Activated T-cell treated with anti-CD3 and anti-CD28 coated beads, Interleukin-2, amount 50 U/mL, for 72 hours (primary cell): ENCODE results near the gene ANAPC13. TPM values are rescaled to one million over a fixed set of nuclear protein-coding genes. Genes with fewer than 3 reads are reported as not detected.

Source experiments
- ATAC-seq, 2 donors: fragments of 150-1000 bp; cut with Tn5 transposase; replicated peaks in 1 of 2; 2 replicates each; pipeline ENCODE4 v1.10.0; 2021; ENCODE audit warnings: moderate library complexity in 2 of 2, mild to moderate bottlenecking in 1 of 2
- DNase-seq, 2 donors: peaks; one replicate each; pipeline ENCODE4 v3.0.0; 2021 to 2022; ENCODE audit warnings: mixed read lengths in 1 of 2
- H3K27ac Mint-ChIP-seq: one replicate; pipeline ENCODE4 v1.8.0; 2022; ENCODE audit warnings: mild to moderate bottlenecking, moderate library complexity, mixed read lengths
- H3K27me3 Mint-ChIP-seq: one replicate; pipeline ENCODE4 v1.8.0; 2022; ENCODE audit warnings: low read depth, mixed read lengths
- H3K36me3 Mint-ChIP-seq, 2 donors: one replicate each; pipeline ENCODE4 v1.8.0; 2022; ENCODE audit warnings: mixed read lengths in 2 of 2, mild to moderate bottlenecking in 1 of 2; ENCODE audit not compliant: insufficient read depth in 2 of 2
- H3K4me1 Mint-ChIP-seq: one replicate; pipeline ENCODE4 v1.8.0; 2022; ENCODE audit warnings: low read depth, mixed read lengths
- H3K4me3 Mint-ChIP-seq, 2 donors: one replicate each; pipeline ENCODE4 v1.8.0; 2022; ENCODE audit warnings: mild to moderate bottlenecking in 2 of 2, mixed read lengths in 2 of 2, moderate library complexity in 2 of 2
- H3K9me3 Mint-ChIP-seq, 2 donors: one replicate each; pipeline ENCODE4 v1.8.0; 2022; ENCODE audit warnings: mixed read lengths in 2 of 2
- total RNA-seq, 2 donors: library from RNA; stranded (reverse); gene quantifications; one replicate each; pipeline ENCODE4 v1.2.3, GENCODE V29; 2022

ANAPC13 gene
- total RNA-seq, 2 donors from 2014 or later = 40.0 to 47.6 TPM

- Mint-ChIP-seq H3K4me3 (no peak overlapping the region), H3K27me3 (no peaks in the 10 kb centered on the region), H3K4me1 (peaks cover 9% of the 10 kb centered on the region), H3K36me3 (peaks cover 4 to 11% of the 10 kb centered on the region in 2 donors), H3K9me3 (no peaks in the 10 kb centered on the region), H3K27ac (no peak overlapping the region)
- no peak for DNase-seq
- no peak for ATAC-seq
These were observed 8.8 kb downstream of the ANAPC13 start for GRCh38 chr3:134477002-134477401.

GRCh38 chr3:134476306-134476705 lies 9.5 kb downstream of the ANAPC13 start:
- no peak overlapping the region for H3K4me3 Mint-ChIP-seq
- H3K27me3 Mint-ChIP-seq = no peaks in the 10 kb centered on the region
- H3K36me3 Mint-ChIP-seq = peaks cover 4 to 9% of the 10 kb centered on the region in 2 donors
- no peak for ATAC-seq
- peaks cover 5% of the 10 kb centered on the region for H3K4me1 Mint-ChIP-seq
- no peak for DNase-seq
- no peaks in the 10 kb centered on the region for H3K9me3 Mint-ChIP-seq
- H3K27ac Mint-ChIP-seq = no peak overlapping the region

- Mint-ChIP-seq H3K9me3 (no peaks in the 10 kb centered on the region), H3K27ac (no peak overlapping the region), H3K4me1 (no peaks in the 10 kb centered on the region), H3K36me3 (peaks cover 0 to 5% of the 10 kb centered on the region in 2 donors), H3K4me3 (no peak overlapping the region), H3K27me3 (no peaks in the 10 kb centered on the region)
- ATAC-seq (no peak), DNase-seq (no peak)
These were observed 10.8 kb downstream of the ANAPC13 start for GRCh38 chr3:134474956-134475355.

GRCh38 chr3:134473868-134474546 lies 11.8 kb downstream of the ANAPC13 start:
- no peak overlapping the region for H3K27ac Mint-ChIP-seq
- no peaks in the 10 kb centered on the region for H3K9me3 Mint-ChIP-seq
- no peaks in the 10 kb centered on the region for H3K4me1 Mint-ChIP-seq
- ATAC-seq (peak; percentile 72 to 77), DNase-seq (peak; percentile 74 to 82)
- H3K27me3 Mint-ChIP-seq = no peaks in the 10 kb centered on the region
- peaks cover 0 to 5% of the 10 kb centered on the region in 2 donors for H3K36me3 Mint-ChIP-seq
- no peak overlapping the region for H3K4me3 Mint-ChIP-seq

- H3K27me3 Mint-ChIP-seq = no peaks in the 10 kb centered on the region
- H3K4me3 Mint-ChIP-seq = no peak overlapping the region
These were observed 13.0 kb downstream of the ANAPC13 start for GRCh38 chr3:134472831-134473230.

GRCh38 chr3:134471521-134472193 lies 14.1 kb downstream of the ANAPC13 start:
- no peaks in the 10 kb centered on the region for H3K9me3 Mint-ChIP-seq
- no peaks in the 10 kb centered on the region for H3K4me1 Mint-ChIP-seq
- no peak for DNase-seq
- H3K27ac Mint-ChIP-seq = no peak overlapping the region
- H3K4me3 Mint-ChIP-seq = no peak overlapping the region
- H3K36me3 Mint-ChIP-seq = no peaks in the 10 kb centered on the region
- no peaks in the 10 kb centered on the region for H3K27me3 Mint-ChIP-seq
- no peak for ATAC-seq

More at GRCh38 chr3:134472831-134473230, 13.0 kb downstream of the ANAPC13 start:
- ATAC-seq (no peak), DNase-seq (no peak)
- peaks cover 0 to 5% of the 10 kb centered on the region in 2 donors for H3K36me3 Mint-ChIP-seq
- H3K4me1 Mint-ChIP-seq = no peaks in the 10 kb centered on the region
- no peak overlapping the region for H3K27ac Mint-ChIP-seq
- H3K9me3 Mint-ChIP-seq = no peaks in the 10 kb centered on the region

GRCh38 chr3:134468519-134468918 lies 17.3 kb downstream of the ANAPC13 start:
- H3K27me3 Mint-ChIP-seq = no peaks in the 10 kb centered on the region
- ATAC-seq (no peak), DNase-seq (no peak)
- H3K27ac Mint-ChIP-seq = no peak overlapping the region
- H3K4me1 Mint-ChIP-seq = no peaks in the 10 kb centered on the region
- no peaks in the 10 kb centered on the region for H3K36me3 Mint-ChIP-seq
- H3K4me3 Mint-ChIP-seq = no peak overlapping the region
- no peaks in the 10 kb centered on the region for H3K9me3 Mint-ChIP-seq

GRCh38 chr3:134466331-134466730 lies 19.5 kb downstream of the ANAPC13 start:
- Mint-ChIP-seq H3K9me3 (no peaks in the 10 kb centered on the region), H3K36me3 (no peaks in the 10 kb centered on the region), H3K27me3 (no peaks in the 10 kb centered on the region), H3K4me3 (no peak overlapping the region), H3K27ac (no peak overlapping the region), H3K4me1 (no peaks in the 10 kb centered on the region)
- ATAC-seq = no peak
- DNase-seq = no peak

- Mint-ChIP-seq H3K27me3 (peaks cover 12% of the 10 kb centered on the region), H3K27ac (no peak overlapping the region), H3K9me3 (no peaks in the 10 kb centered on the region), H3K4me3 (no peak overlapping the region), H3K4me1 (no peaks in the 10 kb centered on the region), H3K36me3 (no peaks in the 10 kb centered on the region)
- DNase-seq (no peak), ATAC-seq (no peak)
These were observed 21.0 kb downstream of the ANAPC13 start for GRCh38 chr3:134464689-134465365.

- H3K4me1 Mint-ChIP-seq = no peaks in the 10 kb centered on the region
- peaks cover 12% of the 10 kb centered on the region for H3K27me3 Mint-ChIP-seq
- no peaks in the 10 kb centered on the region for H3K36me3 Mint-ChIP-seq
- no peak for ATAC-seq
- DNase-seq = no peak
- no peak overlapping the region for H3K27ac Mint-ChIP-seq
- no peaks in the 10 kb centered on the region for H3K9me3 Mint-ChIP-seq
- H3K4me3 Mint-ChIP-seq = no peak overlapping the region
These were observed 21.6 kb downstream of the ANAPC13 start for GRCh38 chr3:134464064-134464688.

GRCh38 chr3:134463676-134464063 lies 22.1 kb downstream of the ANAPC13 start:
- DNase-seq = no peak
- Mint-ChIP-seq H3K27me3 (peaks cover 12% of the 10 kb centered on the region), H3K27ac (no peak overlapping the region), H3K4me1 (no peaks in the 10 kb centered on the region), H3K4me3 (no peak overlapping the region), H3K36me3 (no peaks in the 10 kb centered on the region), H3K9me3 (no peaks in the 10 kb centered on the region)
- ATAC-seq = no peak

- no peak overlapping the region for H3K27ac Mint-ChIP-seq
- H3K4me3 Mint-ChIP-seq = no peak overlapping the region
- ATAC-seq (no peak), DNase-seq (no peak)
- H3K9me3 Mint-ChIP-seq = no peaks in the 10 kb centered on the region
- no peaks in the 10 kb centered on the region for H3K4me1 Mint-ChIP-seq
- peaks cover 23% of the 10 kb centered on the region for H3K27me3 Mint-ChIP-seq
- H3K36me3 Mint-ChIP-seq = no peaks in the 10 kb centered on the region
These were observed 23.3 kb downstream of the ANAPC13 start for GRCh38 chr3:134462331-134462941.

GRCh38 chr3:134460965-134461364 lies 24.8 kb downstream of the ANAPC13 start:
- no peaks in the 10 kb centered on the region for H3K9me3 Mint-ChIP-seq
- DNase-seq (no peak), ATAC-seq (no peak)
- H3K4me1 Mint-ChIP-seq = no peaks in the 10 kb centered on the region
- no peaks in the 10 kb centered on the region for H3K36me3 Mint-ChIP-seq
- H3K4me3 Mint-ChIP-seq = no peak overlapping the region
- H3K27ac Mint-ChIP-seq = no peak overlapping the region
- peaks cover 27% of the 10 kb centered on the region for H3K27me3 Mint-ChIP-seq
